ENCODE data around the gene FAAP100. TPM values are rescaled to one million over a fixed set of nuclear protein-coding genes. Genes with fewer than 3 reads are reported as not detected.

The FAAP100 gene
- total and polyA plus RNA-seq, 5 donors: 12.0 to 15.3 (median 13.0) TPM

GRCh38 chr17:81522491-81523401, 29.4 kb downstream of the FAAP100 start:
- intact Hi-C loops (cut with DNase I): no loop called here
- peaks cover 5% of the 10 kb centered on the region for H3K4me1 ChIP-seq (ENCODE audit: control insufficient read depth, insufficient read depth, low read length)

DNA sequence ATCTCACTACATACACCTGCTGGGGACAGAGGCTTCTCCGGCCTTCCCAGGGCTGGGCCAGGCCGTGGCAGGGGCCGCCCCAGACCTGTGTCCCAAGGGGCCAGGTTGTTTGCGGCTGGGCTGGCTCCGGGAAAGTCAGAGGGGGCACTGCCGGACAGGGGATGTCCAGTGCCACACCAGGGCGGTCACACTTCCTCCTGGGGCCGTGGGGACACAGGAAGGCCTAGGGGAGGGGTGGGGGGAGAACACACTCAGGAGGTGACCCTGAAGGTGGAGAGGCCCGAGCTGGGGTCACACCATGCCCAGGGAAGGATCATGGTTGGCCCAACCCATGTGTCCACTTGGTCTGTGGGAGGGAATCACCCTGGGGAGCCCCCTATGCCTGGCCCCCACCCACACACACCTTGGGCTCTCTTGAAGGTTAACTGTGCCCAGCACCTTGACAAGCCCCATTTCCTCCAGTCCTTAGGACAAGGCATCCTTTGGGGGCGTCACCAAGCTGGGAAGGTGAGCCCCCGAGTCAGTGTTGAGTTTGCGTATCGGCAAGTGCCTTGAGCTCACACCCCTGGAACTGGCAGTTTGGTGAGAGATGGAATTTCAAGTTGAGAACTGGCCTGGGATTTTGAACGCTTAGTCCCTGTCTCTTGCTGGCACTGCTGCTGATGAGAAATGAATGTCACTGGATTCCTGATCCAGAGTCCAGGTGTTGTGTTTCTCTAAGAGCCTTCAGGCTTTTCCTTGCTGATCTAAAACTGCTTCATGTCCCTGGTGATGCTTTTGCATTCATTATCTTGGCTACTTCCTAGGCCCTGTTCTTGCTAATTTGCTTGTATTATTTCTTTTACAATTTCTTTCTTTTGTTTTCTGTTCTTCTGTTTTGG, 31.9 kb downstream of the FAAP100 start:
- ATAC-seq (no peak), DNase-seq (peak; percentile 14 to 53 (median 51))
- H3K4me3 ChIP-seq (ENCODE audit: low read length): no peak overlapping the region
- H3K9me3 ChIP-seq (ENCODE audit: control insufficient read depth, low read length): no peaks in the 10 kb centered on the region
- intact Hi-C loops (cut with DNase I): no loop called here
- no peaks in the 10 kb centered on the region for H3K27me3 ChIP-seq (ENCODE audit: control insufficient read depth, insufficient read depth)
- WGBS: 69% methylated on average over 14 of the region's 14 CpGs
- peaks cover 5% of the 10 kb centered on the region for H3K4me1 ChIP-seq (ENCODE audit: control insufficient read depth, insufficient read depth, low read length)
- H3K27ac ChIP-seq (ENCODE audit: low read length): no peak overlapping the region

More at GRCh38 chr17:81522491-81523401, 29.4 kb downstream of the FAAP100 start:
- H3K9me3 ChIP-seq (ENCODE audit: control insufficient read depth, low read length): no peaks in the 10 kb centered on the region
- H3K27me3 ChIP-seq (ENCODE audit: control insufficient read depth, insufficient read depth): no peaks in the 10 kb centered on the region
- 68% methylated on average over 26 of the region's 26 CpGs for WGBS
- DNase-seq (peak in 2 of 3 donors; percentile 38 to 59), ATAC-seq (no peak)
- no peak overlapping the region for H3K4me3 ChIP-seq (ENCODE audit: low read length)
- H3K27ac ChIP-seq (ENCODE audit: low read length): no peak overlapping the region

GRCh38 chr17:81519284-81520020, 32.7 kb downstream of the FAAP100 start:
- Histone ChIP-seq H3K4me3 (ENCODE audit: low read length) (peak overlapping the region; percentile 17), H3K27ac (ENCODE audit: low read length) (no peak overlapping the region), H3K27me3 (ENCODE audit: control insufficient read depth, insufficient read depth) (no peaks in the 10 kb centered on the region), H3K9me3 (ENCODE audit: control insufficient read depth, low read length) (no peaks in the 10 kb centered on the region), H3K4me1 (ENCODE audit: control insufficient read depth, insufficient read depth, low read length) (peaks cover 5% of the 10 kb centered on the region)
- ATAC-seq (peak; percentile 2 to 26), DNase-seq (peak; percentile 46 to 73 (median 72))
- intact Hi-C loops (cut with DNase I): loop anchor here in 1 of 4 donors (5.0 kb wide), 1 partner anchor 33 kb away; the partner anchor contains the start of gene FAAP100
- WGBS: 8% methylated on average over 61 of the region's 61 CpGs

GRCh38 chr17:81518785-81519283, 33.3 kb downstream of the FAAP100 start:
- peak; percentile 55 to 83 (median 81) for DNase-seq
- no peak overlapping the region for H3K27ac ChIP-seq (ENCODE audit: low read length)
- intact Hi-C loops (cut with DNase I): loop anchor here in 1 of 4 donors (5.0 kb wide), 1 partner anchor 33 kb away; the partner anchor contains the start of gene FAAP100

GRCh38 chr17:81518113-81518784, 33.9 kb downstream of the FAAP100 start:
- Histone ChIP-seq H3K4me1 (ENCODE audit: control insufficient read depth, insufficient read depth, low read length) (peaks cover 5% of the 10 kb centered on the region), H3K9me3 (ENCODE audit: control insufficient read depth, low read length) (no peaks in the 10 kb centered on the region), H3K4me3 (ENCODE audit: low read length) (peak overlapping the region; percentile 17), H3K27me3 (ENCODE audit: control insufficient read depth, insufficient read depth) (no peaks in the 10 kb centered on the region), H3K27ac (ENCODE audit: low read length) (no peak overlapping the region)
- intact Hi-C loops (cut with DNase I): loop anchor here in 1 of 4 donors (5.0 kb wide), 1 partner anchor 34 kb away; the partner anchor contains the start of gene FAAP100
- DNase-seq (peak in 1 of 3 donors; percentile 54), ATAC-seq (no peak)
- WGBS: 27% methylated on average over 24 of the region's 24 CpGs

More at GRCh38 chr17:81518785-81519283, 33.3 kb downstream of the FAAP100 start:
- H3K4me1 ChIP-seq (ENCODE audit: control insufficient read depth, insufficient read depth, low read length): peaks cover 5% of the 10 kb centered on the region
- no peaks in the 10 kb centered on the region for H3K27me3 ChIP-seq (ENCODE audit: control insufficient read depth, insufficient read depth)
- H3K4me3 ChIP-seq (ENCODE audit: low read length): peak overlapping the region; percentile 17
- no peaks in the 10 kb centered on the region for H3K9me3 ChIP-seq (ENCODE audit: control insufficient read depth, low read length)
- WGBS: under 1% methylated on average over 47 of the region's 47 CpGs
- peak; percentile 26 to 29 for ATAC-seq

DNA sequence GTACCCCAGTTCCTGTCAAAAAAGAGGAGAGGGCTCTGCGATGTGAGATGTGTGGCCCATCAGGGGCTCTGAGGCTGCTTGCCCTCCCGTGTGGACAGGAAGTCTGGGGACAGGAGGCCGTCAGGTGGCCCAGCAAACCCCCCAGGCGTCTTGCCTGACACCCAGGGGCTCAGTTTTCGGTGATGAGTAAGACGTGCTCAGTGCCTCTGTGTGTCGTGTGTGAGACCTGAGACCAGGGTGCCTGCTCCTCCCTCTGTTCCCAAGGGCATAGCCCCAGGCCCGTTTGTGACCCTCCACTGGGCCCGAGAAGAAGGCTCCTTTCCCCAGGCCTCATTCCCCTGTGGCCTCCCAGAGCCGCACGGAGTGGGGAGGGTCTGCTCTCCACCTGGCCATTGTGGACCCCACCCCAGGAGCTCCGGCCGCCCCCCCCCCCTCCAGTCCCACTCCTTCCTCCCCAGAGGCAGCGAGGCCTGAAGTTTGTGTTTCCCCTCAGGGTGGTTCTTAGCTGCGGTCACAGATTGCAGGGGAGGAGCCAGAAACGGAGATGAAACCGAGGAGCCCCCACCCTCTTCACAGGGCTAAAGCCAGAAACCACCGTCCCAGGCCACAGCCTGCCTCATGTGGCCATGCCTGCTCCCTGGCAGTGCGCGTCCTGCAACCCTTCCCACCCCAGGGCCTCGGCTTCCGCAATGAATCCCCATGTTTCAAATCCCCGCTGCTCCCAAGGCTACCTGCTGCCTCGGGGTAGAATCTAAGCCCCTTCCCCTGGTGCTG, 34.6 kb downstream of the FAAP100 start:
- intact Hi-C loops (cut with DNase I): loop anchor here in 1 of 4 donors (5.0 kb wide), 1 partner anchor 35 kb away; the partner anchor contains the start of gene FAAP100

GRCh38 chr17:81517009-81517338, 35.2 kb downstream of the FAAP100 start:
- DNase-seq (peak in 2 of 3 donors; percentile 52 to 62), ATAC-seq (no peak)
- intact Hi-C loops (cut with DNase I): loop anchor here in 1 of 4 donors (5.0 kb wide), 1 partner anchor 35 kb away; the partner anchor contains the start of gene FAAP100
- peaks cover 5% of the 10 kb centered on the region for H3K4me1 ChIP-seq (ENCODE audit: control insufficient read depth, insufficient read depth, low read length)
- H3K27ac ChIP-seq (ENCODE audit: low read length): no peak overlapping the region
- H3K9me3 ChIP-seq (ENCODE audit: control insufficient read depth, low read length): no peaks in the 10 kb centered on the region
- no peak overlapping the region for H3K4me3 ChIP-seq (ENCODE audit: low read length)
- WGBS: 83% methylated on average over 9 of the region's 9 CpGs
- no peaks in the 10 kb centered on the region for H3K27me3 ChIP-seq (ENCODE audit: control insufficient read depth, insufficient read depth)

More for the DNA sequence above, 34.6 kb downstream of the FAAP100 start:
- H3K27me3 ChIP-seq (ENCODE audit: control insufficient read depth, insufficient read depth): no peaks in the 10 kb centered on the region
- no peak for ATAC-seq
- H3K4me1 ChIP-seq (ENCODE audit: control insufficient read depth, insufficient read depth, low read length): peaks cover 5% of the 10 kb centered on the region
- DNase-seq: peak in 2 of 3 donors; percentile 56 to 67
- H3K4me3 ChIP-seq (ENCODE audit: low read length): no peak overlapping the region
- 51% methylated on average over 24 of the region's 24 CpGs for WGBS
- H3K9me3 ChIP-seq (ENCODE audit: control insufficient read depth, low read length): no peaks in the 10 kb centered on the region
- no peak overlapping the region for H3K27ac ChIP-seq (ENCODE audit: low read length)

DNA sequence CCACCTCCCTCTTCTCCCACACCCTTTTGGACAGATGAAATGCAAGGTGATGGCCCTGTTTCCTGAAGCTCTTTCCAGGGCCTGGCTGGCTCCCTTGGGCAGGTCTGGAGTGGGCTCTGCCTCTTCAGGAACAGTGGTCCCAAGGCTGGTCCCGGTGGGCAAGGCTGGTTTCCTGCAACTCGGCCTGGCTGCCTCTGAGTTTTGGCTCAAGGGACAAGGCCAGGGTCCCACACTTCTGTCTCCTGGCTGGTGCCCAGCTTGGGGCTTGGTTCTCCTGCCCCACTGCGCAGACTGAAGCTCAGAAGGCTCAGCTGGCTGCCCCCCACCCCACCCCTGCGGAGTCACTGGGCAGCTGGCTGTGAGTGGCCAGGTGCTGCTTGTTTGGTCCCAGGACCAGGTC, 35.7 kb downstream of the FAAP100 start:
- DNase-seq (peak in 2 of 3 donors; percentile 57 to 59), ATAC-seq (no peak)
- Histone ChIP-seq H3K27me3 (ENCODE audit: control insufficient read depth, insufficient read depth) (no peaks in the 10 kb centered on the region), H3K27ac (ENCODE audit: low read length) (no peak overlapping the region), H3K4me3 (ENCODE audit: low read length) (peak overlapping the region; percentile 3), H3K4me1 (ENCODE audit: control insufficient read depth, insufficient read depth, low read length) (peaks cover 5% of the 10 kb centered on the region), H3K9me3 (ENCODE audit: control insufficient read depth, low read length) (no peaks in the 10 kb centered on the region)
- 66% methylated on average over 4 of the region's 4 CpGs for WGBS
- intact Hi-C loops (cut with DNase I): loop anchor here in 1 of 4 donors (5.0 kb wide), 1 partner anchor 36 kb away; the partner anchor contains the start of gene FAAP100

DNA sequence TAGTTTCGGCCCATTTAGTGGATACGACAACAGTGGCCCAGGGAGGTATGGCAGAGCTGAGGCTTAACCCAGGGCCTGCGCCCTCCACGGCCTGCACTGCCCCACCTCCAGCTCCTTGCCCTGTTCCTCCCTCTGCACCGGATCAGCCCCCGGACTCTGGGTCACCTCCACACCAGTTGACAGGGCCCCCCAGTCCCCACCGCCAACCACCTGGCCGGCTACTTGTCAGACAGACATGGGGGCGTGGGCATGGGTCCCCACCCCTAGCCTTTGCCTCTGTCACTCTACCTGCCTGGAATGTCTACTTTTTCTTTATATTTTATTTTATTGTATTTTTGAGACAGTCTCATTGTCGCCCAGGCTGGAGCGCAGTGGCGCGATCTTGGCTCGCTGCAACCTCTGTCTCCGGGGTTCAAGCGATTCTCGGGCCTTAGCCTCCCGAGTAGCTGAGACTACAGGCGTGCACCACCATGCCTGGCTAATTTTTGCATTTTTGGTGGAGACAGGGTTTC, 36.6 kb downstream of the FAAP100 start:
- Histone ChIP-seq H3K4me1 (ENCODE audit: control insufficient read depth, insufficient read depth, low read length) (peaks cover 5% of the 10 kb centered on the region), H3K27ac (ENCODE audit: low read length) (peak overlapping the region; percentile 99), H3K27me3 (ENCODE audit: control insufficient read depth, insufficient read depth) (no peaks in the 10 kb centered on the region), H3K4me3 (ENCODE audit: low read length) (peak overlapping the region; percentile 74), H3K9me3 (ENCODE audit: control insufficient read depth, low read length) (no peaks in the 10 kb centered on the region)
- DNase-seq: peak in 2 of 3 donors; percentile 66 to 69
- WGBS: 51% methylated on average over 19 of the region's 19 CpGs
- intact Hi-C loops (cut with DNase I): loop anchor here in 1 of 4 donors (5.0 kb wide), 1 partner anchor 37 kb away; the partner anchor contains the start of gene FAAP100
- ATAC-seq: no peak

Measured in right cardiac atrium (tissue), 5 donors.